Stimulated activated CD4-positive, alpha-beta T cell treated with anti-CD3 and anti-CD28 coated beads, Interleukin-1b, Interleukin-23, amount 100 ng/mL, for 1 hour (primary cell): ENCODE data around the gene SYNE1.

ENCODE experiments used
- DNase-seq, 2 donors: peaks; one replicate each; pipeline ENCODE4 v3.0.0-alpha.2; 2020; ENCODE audit warnings: low read depth in 2 of 2

SYNE1 gene

GRCh38 chr6:152233547-152234320 is 403.4 kb downstream of the SYNE1 start:
- DNase-seq = no peak

GRCh38 chr6:152232501-152233151 is 404.5 kb downstream of the SYNE1 start:
- DNase-seq = no peak

GRCh38 chr6:152229330-152229729 is 407.8 kb downstream of the SYNE1 start:
- DNase-seq = no peak

GRCh38 chr6:152226119-152226518 is 411.0 kb downstream of the SYNE1 start:
- DNase-seq = no peak

GRCh38 chr6:152225241-152225934 is 411.8 kb downstream of the SYNE1 start:
- DNase-seq = no peak

GRCh38 chr6:152223636-152224035 is 413.5 kb downstream of the SYNE1 start:
- DNase-seq = no peak

- no peak for DNase-seq
These were observed 415.1 kb downstream of the SYNE1 start for GRCh38 chr6:152221806-152222628.

GRCh38 chr6:152220786-152221185 is 416.4 kb downstream of the SYNE1 start:
- DNase-seq = no peak

GRCh38 chr6:152218887-152219286 is 418.3 kb downstream of the SYNE1 start:
- no peak for DNase-seq

GRCh38 chr6:152212437-152212836 is 424.7 kb downstream of the SYNE1 start:
- DNase-seq = no peak

GRCh38 chr6:152209211-152209610 is 428.0 kb downstream of the SYNE1 start:
- DNase-seq = no peak

GRCh38 chr6:152207915-152208714 is 429.0 kb downstream of the SYNE1 start:
- no peak for DNase-seq

- peak in 1 of 2 donors; percentile 30 for DNase-seq
These were observed 430.9 kb downstream of the SYNE1 start for GRCh38 chr6:152206072-152206818.

- no peak for DNase-seq
These were observed 432.6 kb downstream of the SYNE1 start for GRCh38 chr6:152204591-152204990.

- DNase-seq = no peak
These were observed 436.0 kb downstream of the SYNE1 start for GRCh38 chr6:152201120-152201519.

- DNase-seq = no peak
These were observed 441.3 kb downstream of the SYNE1 start for GRCh38 chr6:152195896-152196295.

GRCh38 chr6:152189736-152190135 is 447.4 kb downstream of the SYNE1 start:
- DNase-seq = no peak

GRCh38 chr6:152188011-152188410 is 449.2 kb downstream of the SYNE1 start:
- DNase-seq = no peak

GRCh38 chr6:152186840-152187239 is 450.3 kb downstream of the SYNE1 start:
- no peak for DNase-seq

- DNase-seq = no peak
These were observed 452.1 kb downstream of the SYNE1 start for GRCh38 chr6:152184917-152185574.
